GM12878 (cell line): ENCODE results near the gene DCC. TPM values are rescaled to one million over a fixed set of nuclear protein-coding genes. Genes with fewer than 3 reads are reported as not detected.

Experiments used
- ATAC-seq: fragments of 200-7000 bp; cut with Tn5 transposase; 3 replicates; pipeline ENCODE4 v1.9.1; 2020; ENCODE audit warnings: mild to moderate bottlenecking, moderate library complexity
- BruUV-seq: library from RNA; stranded (reverse); fragments of 400-500 nt; replicated peaks from 2 replicates; lab custom pipeline; 2021; lab: Mats Ljungman, UMichigan
- CTCF ChIA-PET: fragments of 300-600 bp; sonication (Branson Sonifier 250); formaldehyde crosslinking; extraction: SDS; loops from one replicate; lab custom pipeline; 2021; ENCODE audit warnings: inconsistent platforms; lab: Yijun Ruan, JAX
- POLR2A ChIA-PET: fragments of 350-600 bp; formaldehyde crosslinking; extraction: SDS; loops from one replicate; lab custom pipeline; 2021; ENCODE audit warnings: inconsistent platforms; lab: Charles Lee
- RAD21 ChIA-PET: fragments of 300-600 bp; sonication (Branson Sonifier 250); formaldehyde crosslinking; loops from one replicate; lab custom pipeline; 2023; ENCODE audit warnings: antibody characterized with exemption; ENCODE audit not compliant: unreplicated experiment; lab: Charles Lee
- SMC1A ChIA-PET: fragments of 300-600 bp; sonication (Branson Sonifier 250); formaldehyde crosslinking; loops from one replicate; lab custom pipeline; 2023; ENCODE audit not compliant: unreplicated experiment, uncharacterized antibody; lab: Charles Lee
- DNase-seq: peaks from one replicate; pipeline ENCODE4 v3.0.0-alpha.2; 2011; ENCODE audit warnings: low read depth, low spot score
- FAIRE-seq: peaks from 3 replicates; lab custom pipeline; 2011; peaks lifted over from hg19 to GRCh38; lab: Jason Lieb, UNC
- H2AFZ ChIP-seq: 2 replicates; pipeline ENCODE4 v1.6.0; 2011; ENCODE audit warnings: low read depth, low read length, control low read depth; ENCODE audit not compliant: control insufficient read depth
- H3K27ac ChIP-seq: 2 replicates; pipeline ENCODE4 v1.5.1; 2011; ENCODE audit warnings: control low read depth; ENCODE audit not compliant: control insufficient read depth, insufficient read depth
- H3K27me3 ChIP-seq, 2 experiments: replicated peaks in 1 of 2; 2 replicates each; pipeline versions ENCODE4 v1.6.0 to v1.6.1; 2011; ENCODE audit warnings: low read length in 1 of 2; ENCODE audit not compliant: control insufficient read depth in 2 of 2, insufficient read depth in 2 of 2
- H3K36me3 ChIP-seq, 2 experiments: 2 replicates each; pipeline ENCODE4 v1.5.1; 2011; ENCODE audit warnings: low read length in 1 of 2; ENCODE audit not compliant: control insufficient read depth in 2 of 2, insufficient read depth in 2 of 2
- H3K4me1 ChIP-seq: 2 replicates; pipeline ENCODE4 v1.6.1; 2011; ENCODE audit warnings: mild to moderate bottlenecking, low read length, moderate library complexity, mixed read lengths; ENCODE audit not compliant: control insufficient read depth, insufficient read depth
- H3K4me2 ChIP-seq: 2 replicates; pipeline ENCODE4 v1.6.0; 2011; ENCODE audit warnings: control low read depth; ENCODE audit not compliant: control insufficient read depth, insufficient read depth
- H3K4me3 ChIP-seq: fragments of 200-600 bp; sonication (generic); 2 replicates; pipeline ENCODE4 v1.5.1; 2016
- H3K79me2 ChIP-seq: 2 replicates; pipeline ENCODE4 v1.6.0; 2011; ENCODE audit warnings: low read length; ENCODE audit not compliant: control insufficient read depth, insufficient read depth
- H3K9ac ChIP-seq: 2 replicates; pipeline ENCODE4 v1.8.0; 2011; ENCODE audit warnings: low read length, control low read depth, mixed read lengths; ENCODE audit not compliant: control insufficient read depth, insufficient read depth
- H3K9me3 ChIP-seq: replicated peaks from 3 replicates; pipeline ENCODE4 v1.5.1; 2011; ENCODE audit warnings: mild to moderate bottlenecking, low read length; ENCODE audit not compliant: control insufficient read depth, insufficient read depth
- H4K20me1 ChIP-seq: 2 replicates; pipeline ENCODE4 v1.6.0; 2011; ENCODE audit not compliant: control insufficient read depth, insufficient read depth
- ASH2L ChIP-seq: fragments of 300-600, 200-600 bp; sonication (generic); IDR thresholded peaks from 2 replicates; pipeline ENCODE4 v1.6.1; 2017; ENCODE audit warnings: low read depth, mild to moderate bottlenecking, borderline replicate concordance
- CTCF ChIP-seq, 3 experiments: IDR thresholded peaks in 2 of 3; conservative IDR thresholded peaks in 1 of 3; 2 replicates each; pipeline ENCODE4 v1.5.1; 2011; ENCODE audit warnings: low read depth in 3 of 3, low read length in 3 of 3, mild to moderate bottlenecking in 3 of 3, control low read depth in 2 of 3, moderate library complexity in 2 of 3, inconsistent platforms in 1 of 3, mixed read lengths in 1 of 3; ENCODE audit not compliant: control insufficient read depth in 2 of 3, insufficient read depth in 1 of 3; ENCODE audit errors: extremely low read depth in 1 of 3
- E2F4 ChIP-seq: IDR thresholded peaks from 2 replicates; pipeline ENCODE4 v1.6.1; 2012; ENCODE audit warnings: low read depth, low read length, improper control_type of control experiment
- EGR1 ChIP-seq, 2 experiments: IDR thresholded peaks; 1 replicate in 1 of 2; 2 replicates in 1 of 2; pipeline ENCODE4 v1.6.1; 2011 to 2012; ENCODE audit warnings: low read depth in 2 of 2, low read length in 2 of 2, borderline replicate concordance in 1 of 2, mild to moderate bottlenecking in 1 of 2, moderate library complexity in 1 of 2
- FOS ChIP-seq: IDR thresholded peaks from 3 replicates; pipeline ENCODE4 v1.6.1; 2011; ENCODE audit warnings: borderline replicate concordance; ENCODE audit not compliant: insufficient read length; ENCODE audit errors: extremely low read depth
- FOXM1 ChIP-seq: IDR thresholded peaks from 2 replicates; pipeline ENCODE4 v1.6.1; 2012; ENCODE audit warnings: low read depth, mild to moderate bottlenecking, inconsistent platforms, low read length, moderate library complexity
- HDAC2 ChIP-seq: fragments of 200-600 bp; sonication (generic); IDR thresholded peaks from 2 replicates; pipeline ENCODE4 v1.6.1; 2017
- HDAC6 ChIP-seq: fragments of 200-600 bp; sonication (generic); IDR thresholded peaks from one replicate; pipeline ENCODE4 v1.8.0; 2017; ENCODE audit warnings: antibody characterized with exemption; ENCODE audit not compliant: unreplicated experiment
- JUND ChIP-seq: IDR thresholded peaks from 2 replicates; pipeline ENCODE4 v1.6.1; 2012; ENCODE audit warnings: low read depth, mild to moderate bottlenecking, low read length, improper control_type of control experiment, moderate library complexity
- NFXL1 ChIP-seq: fragments of 450-650 bp; IDR thresholded peaks from 2 replicates; pipeline ENCODE4 v1.6.1; 2017; ENCODE audit warnings: antibody characterized with exemption, mild to moderate bottlenecking, borderline replicate concordance
- NR2C1 ChIP-seq: fragments of 450-650 bp; IDR thresholded peaks from 2 replicates; pipeline ENCODE4 v1.6.1; 2017; ENCODE audit warnings: antibody characterized with exemption, mild to moderate bottlenecking, moderate library complexity
- PAX5 ChIP-seq: IDR thresholded peaks from 2 replicates; pipeline ENCODE4 v1.6.1; 2011; ENCODE audit warnings: low read depth, low read length, borderline replicate concordance
- PAX8 ChIP-seq: fragments of 450-650 bp; IDR thresholded peaks from 2 replicates; pipeline ENCODE4 v1.6.1; 2017; ENCODE audit warnings: mild to moderate bottlenecking, moderate library complexity
- PKNOX1 ChIP-seq: fragments of 450-650 bp; IDR thresholded peaks from 2 replicates; pipeline ENCODE4 v1.6.1; 2016; ENCODE audit warnings: mild to moderate bottlenecking
- POLR2A ChIP-seq: IDR thresholded peaks from 2 replicates; pipeline ENCODE4 v1.6.1; 2011; ENCODE audit warnings: low read depth, mild to moderate bottlenecking, low read length
- RAD51 ChIP-seq: fragments of 450-650 bp; IDR thresholded peaks from 2 replicates; pipeline ENCODE4 v1.6.1; 2016; ENCODE audit warnings: moderate library complexity, mild to moderate bottlenecking, inconsistent platforms
- RELA ChIP-seq: fragments of 450-650 bp; IDR thresholded peaks from 2 replicates; pipeline ENCODE4 v1.8.0; 2014; ENCODE audit warnings: borderline replicate concordance; ENCODE audit not compliant: partially characterized antibody
- RELB ChIP-seq: fragments of 450-650 bp; IDR thresholded peaks from 2 replicates; pipeline ENCODE4 v1.6.1; 2017; ENCODE audit warnings: low read depth, mild to moderate bottlenecking, moderate library complexity
- SRF ChIP-seq, 2 experiments: IDR thresholded peaks; 2 replicates each; pipeline ENCODE4 v1.6.1; 2011; ENCODE audit warnings: low read depth in 2 of 2, low read length in 2 of 2, mild to moderate bottlenecking in 1 of 2, moderate library complexity in 1 of 2
- ZNF274 ChIP-seq: IDR thresholded peaks from one replicate; pipeline ENCODE4 v1.8.0; 2011; ENCODE audit not compliant: insufficient read length, insufficient read depth
- WGBS: methylation state at CpG from one replicate; pipeline ENCODE4 v1.1.6; 2016; ENCODE audit warnings: low lambda C conversion rate; ENCODE audit not compliant: insufficient replicate concordance, insufficient coverage; ENCODE audit errors: missing lambda C conversion rate; 5-methylcytosine and 5-hydroxymethylcytosine counted together
- in situ Hi-C: fragments of 300-500 bp; cut with MboI; formaldehyde crosslinking; loops from 9 replicates; pipeline ENCODE4 v1.14.3; 2018; ENCODE audit warnings: mixed read lengths
- intact Hi-C: fragments of 100-400 bp; cut with micrococcal nuclease; formaldehyde crosslinking; loops from one replicate; pipeline ENCODE4 v1.14.2; 2022; ENCODE audit not compliant: unreplicated experiment
- polyA plus RNA-seq, 11 experiments: library from polyadenylated mRNA; depleted of rRNA in 4 of 11; unstranded in 6 of 11; stranded (reverse) in 5 of 11; fragments of >200 nt; fragmentation: Nextera tagmentation in 4 of 11; fragmentation: Illumina TruSeq in 1 of 11; extraction: Ambion mirVana in 4 of 11; extraction: Trizol in 1 of 11; gene quantifications; 1 replicate in 1 of 11; 2 replicates in 10 of 11; pipeline versions ENCODE4 v1.2.1 to v1.2.3, GENCODE V29; 2011 to 2016; ENCODE audit warnings: inconsistent platforms in 2 of 11, missing spikeins in 2 of 11, low read depth in 1 of 11
- total RNA-seq, 4 experiments: library from RNA; depleted of rRNA in 3 of 4; stranded (reverse); fragments of >200 nt in 3 of 4; fragmentation: Illumina TruSeq in 1 of 4; extraction: Trizol in 1 of 4; gene quantifications; 2 replicates each; pipeline versions ENCODE4 v1.2.1 to v1.2.3, GENCODE V29; 2013 to 2021

The DCC gene
- total and polyA plus RNA-seq, 10 of the 15 experiments (the other 5 are each of a cell fraction or from before 2014, with no cell fraction given) = 0.01 TPM; not detected in 9

- TF ChIP-seq PKNOX1 = no peak
- no peak for TF ChIP-seq HDAC2
- TF ChIP-seq FOS = no peak
- TF ChIP-seq RAD51 = no peak
- TF ChIP-seq EGR1 (IDR thresholded peaks at IDR 0.05; ENCODE audit: borderline replicate concordance in 1 of 2, low read depth in 2 of 2, low read length in 2 of 2) = no peak
- TF ChIP-seq RELB = no peak
- TF ChIP-seq, all 136 proteins: peak for 0
Observed at GRCh38 chr18:52722904-52723303, 382.9 kb downstream of the DCC start (continued).

GRCh38 chr18:52723550-52723970, 383.6 kb downstream of the DCC start:
- no TSS peak for BruUV-seq
- 55% methylated on average over 3 of the region's 3 CpGs for WGBS
- in situ Hi-C loops = no loop called here
- no peak for TF ChIP-seq E2F4
- TF ChIP-seq ASH2L = no peak
- TF ChIP-seq PAX8 = no peak
- no peak for TF ChIP-seq POLR2A
- TF ChIP-seq NR2C1 = no peak
- no peak for TF ChIP-seq PAX5
- TF ChIP-seq SRF (IDR thresholded peaks at IDR 0.05; ENCODE audit: low read depth in 2 of 2, low read length in 2 of 2) = no peak
- no peak for TF ChIP-seq FOXM1
- no peak for TF ChIP-seq RELA
- no peak for TF ChIP-seq NFXL1
- no peak for TF ChIP-seq JUND
- no peak for TF ChIP-seq HDAC2
- no peak for TF ChIP-seq ZNF274
- TF ChIP-seq HDAC6 = no peak
- no peak for TF ChIP-seq CTCF (IDR thresholded peaks at IDR 0.05 in 2 of 3, conservative IDR thresholded peaks at IDR 0.05 in 1 of 3; ENCODE audit: control insufficient read depth in 2 of 3, extremely low read depth in 1 of 3, insufficient read depth in 1 of 3, low read depth in 3 of 3, low read length in 3 of 3)

More at GRCh38 chr18:52723550-52723970, 383.6 kb downstream of the DCC start:
- Histone ChIP-seq H4K20me1 (no peaks in the 10 kb centered on the region), H3K27me3 (no peaks in the 10 kb centered on the region), H2AFZ (no peak overlapping the region), H3K9me3 (no peaks in the 10 kb centered on the region), H3K4me2 (no peak overlapping the region), H3K4me1 (no peaks in the 10 kb centered on the region), H3K36me3 (no peaks in the 10 kb centered on the region), H3K4me3 (no peak overlapping the region), H3K27ac (no peak overlapping the region), H3K79me2 (no peaks in the 10 kb centered on the region), H3K9ac (no peak overlapping the region)
- ChIA-PET CTCF (no interaction called here), POLR2A (no interaction called here), SMC1A (no interaction called here), RAD21 (no interaction called here)
- DNase-seq (no peak), FAIRE-seq (no peak), ATAC-seq (no peak)
- intact Hi-C loops = no loop called here
